ENCODE data around the gene NPTX2.

GRCh38 chr7:98628418-98628817 is 11.3 kb downstream of the NPTX2 start:
- TF ChIP-seq POLR2AphosphoS5 (IDR thresholded peaks at IDR 0.05; ENCODE audit: borderline replicate concordance, low read depth, low read length) = no peak
- no peak for TF ChIP-seq EZH2 (IDR thresholded peaks at IDR 0.05)
- TF ChIP-seq FOXP2 (optimal IDR thresholded peaks at IDR 0.05; ENCODE audit: control extremely low read depth, extremely low read length, insufficient read depth) = no peak
